Neural cell (in vitro differentiated cells): ENCODE results near the gene DNAJB2. TPM values are rescaled to one million over a fixed set of nuclear protein-coding genes. Genes with fewer than 3 reads are reported as not detected.

Source experiments
- H2AFZ ChIP-seq: fragments of 200-600, 300-800 bp; sonication (generic), shearing (Covaris generic); 2 replicates; pipeline ENCODE4 v1.6.0; 2014; ENCODE audit warnings: low read depth, mild to moderate bottlenecking, antibody characterized with exemption, low read length, moderate library complexity
- H3F3A ChIP-seq: fragments of 200-600 bp; shearing (Covaris generic); 2 replicates; pipeline ENCODE4 v1.6.1; 2016; ENCODE audit warnings: mild to moderate bottlenecking, moderate library complexity, mixed read lengths, antibody characterized with exemption, low read length; ENCODE audit not compliant: insufficient read depth, poor library complexity, severe bottlenecking
- H3K27ac ChIP-seq: fragments of 200-600, 300-800 bp; sonication (generic), shearing (Covaris generic); 2 replicates; pipeline ENCODE4 v1.5.1; 2014; ENCODE audit warnings: mild to moderate bottlenecking, low read length, moderate library complexity
- H3K27me3 ChIP-seq: fragments of 300-800, 200-600 bp; sonication (generic), shearing (Covaris generic); 2 replicates; pipeline ENCODE4 v1.6.0; 2014; ENCODE audit warnings: mild to moderate bottlenecking, low read depth, low read length, moderate library complexity; ENCODE audit not compliant: insufficient read depth
- H3K36me3 ChIP-seq: fragments of 300-800, 200-600 bp; sonication (generic), shearing (Covaris generic); 2 replicates; pipeline ENCODE4 v1.5.1; 2014; ENCODE audit warnings: mild to moderate bottlenecking, antibody characterized with exemption, low read length, moderate library complexity; ENCODE audit not compliant: insufficient read depth
- H3K4me2 ChIP-seq: fragments of 300-800, 200-600 bp; sonication (generic), shearing (Covaris generic); 2 replicates; pipeline ENCODE4 v1.6.0; 2014; ENCODE audit warnings: mild to moderate bottlenecking, low read length
- H3K4me3 ChIP-seq: fragments of 300-800, 200-600 bp; sonication (generic), shearing (Covaris generic); 2 replicates; pipeline ENCODE4 v1.5.1; 2014; ENCODE audit warnings: mild to moderate bottlenecking, low read length, moderate library complexity
- H3K79me2 ChIP-seq: fragments of 200-600 bp; shearing (Covaris generic); replicated peaks from 2 replicates; pipeline ENCODE4 v1.6.0; 2014; ENCODE audit warnings: mild to moderate bottlenecking, low read length, moderate library complexity; ENCODE audit not compliant: insufficient read depth
- H3K9ac ChIP-seq: fragments of 300-800, 200-600 bp; sonication (generic), shearing (Covaris generic); 2 replicates; pipeline ENCODE4 v1.6.1; 2016; ENCODE audit warnings: mild to moderate bottlenecking, low read length, mixed read lengths
- H3K9me2 ChIP-seq: fragments of 200-600 bp; shearing (Covaris generic); 2 replicates; pipeline ENCODE4 v1.6.1; 2016; ENCODE audit warnings: mild to moderate bottlenecking, low read length, mixed read lengths; ENCODE audit not compliant: insufficient read depth
- H3K9me3 ChIP-seq: fragments of 200-600, 300-800 bp; sonication (generic), shearing (Covaris generic); 2 replicates; pipeline ENCODE4 v1.6.1; 2016; ENCODE audit warnings: mild to moderate bottlenecking, mixed run types, low read length, moderate library complexity, mixed read lengths
- H4K20me1 ChIP-seq: fragments of 200-600 bp; shearing (Covaris generic); 2 replicates; pipeline ENCODE4 v1.6.1; 2016; ENCODE audit warnings: mild to moderate bottlenecking, mixed run types; ENCODE audit not compliant: insufficient read depth
- CTCF ChIP-seq: fragments of 450-650 bp; IDR thresholded peaks from 2 replicates; pipeline ENCODE4 v1.5.1; 2014; ENCODE audit warnings: antibody characterized with exemption, mild to moderate bottlenecking, moderate library complexity; ENCODE audit not compliant: poor library complexity, severe bottlenecking
- EP300 ChIP-seq: fragments of 450-650 bp; conservative IDR thresholded peaks from 2 replicates; pipeline ENCODE4 v1.6.1; 2014; ENCODE audit warnings: antibody characterized with exemption, mild to moderate bottlenecking, moderate library complexity; ENCODE audit not compliant: poor library complexity, severe bottlenecking
- EZH2 ChIP-seq: fragments of 200-600, 300-800 bp; shearing (Covaris generic), sonication (generic); IDR thresholded peaks from 2 replicates; pipeline ENCODE4 v1.6.1; 2014; ENCODE audit warnings: antibody characterized with exemption, low read length, borderline replicate concordance, mild to moderate bottlenecking; ENCODE audit not compliant: insufficient read depth, poor library complexity, severe bottlenecking
- MXI1 ChIP-seq: fragments of 450-650 bp; conservative IDR thresholded peaks from 2 replicates; pipeline ENCODE4 v1.6.1; 2014; ENCODE audit warnings: antibody characterized with exemption, mild to moderate bottlenecking; ENCODE audit not compliant: poor library complexity, severe bottlenecking
- POLR2AphosphoS5 ChIP-seq: IDR thresholded peaks from 2 replicates; pipeline ENCODE4 v1.6.1; 2012
- RAD21 ChIP-seq: fragments of 450-650 bp; conservative IDR thresholded peaks from 2 replicates; pipeline ENCODE4 v1.6.1; 2014; ENCODE audit warnings: antibody characterized with exemption, mild to moderate bottlenecking, moderate library complexity
- REST ChIP-seq: IDR thresholded peaks from 2 replicates; pipeline ENCODE4 v1.6.1; 2012; ENCODE audit warnings: borderline replicate concordance
- SMC3 ChIP-seq: fragments of 450-650 bp; conservative IDR thresholded peaks from 2 replicates; pipeline ENCODE4 v1.6.1; 2014; ENCODE audit warnings: antibody characterized with exemption, mild to moderate bottlenecking, moderate library complexity; ENCODE audit not compliant: poor library complexity
- TAF1 ChIP-seq: IDR thresholded peaks from 2 replicates; pipeline ENCODE4 v1.6.1; 2012; ENCODE audit warnings: low read depth
- polyA plus RNA-seq: library from polyadenylated mRNA; depleted of rRNA; stranded (reverse); fragments of >200 nt; gene quantifications from 2 replicates; pipeline ENCODE4 v1.2.3, GENCODE V29; 2014

Gene DNAJB2
- polyA plus RNA-seq, 1 donor from 2014 or later, result 145 TPM

GRCh38 chr2:219269362-219270054 lies 9.7 kb upstream of the DNAJB2 start:
- H3K27me3 ChIP-seq, result peaks cover 11% of the 10 kb centered on the region
- no peak overlapping the region for H3K9ac ChIP-seq

GRCh38 chr2:219270055-219270372 lies 9.2 kb upstream of the DNAJB2 start:
- Histone ChIP-seq H3K4me3 (no peak overlapping the region), H3K9me3 (no peaks in the 10 kb centered on the region), H3K9ac (no peak overlapping the region), H3K79me2 (no peaks in the 10 kb centered on the region), H4K20me1 (no peaks in the 10 kb centered on the region), H2AFZ (no peak overlapping the region), H3K27me3 (peaks cover 11% of the 10 kb centered on the region), H3K27ac (no peak overlapping the region), H3K4me2 (no peak overlapping the region), H3K9me2 (no peaks in the 10 kb centered on the region), H3K36me3 (no peaks in the 10 kb centered on the region), H3F3A (no peaks in the 10 kb centered on the region)
- TF ChIP-seq REST (no peak), CTCF (no peak), TAF1 (no peak), POLR2AphosphoS5 (no peak), MXI1 (no peak), RAD21 (no peak)

More at GRCh38 chr2:219269362-219270054, 9.7 kb upstream of the DNAJB2 start:
- H3K4me2 ChIP-seq, result no peak overlapping the region
- TF ChIP-seq EZH2, result no peak
- no peak for TF ChIP-seq SMC3
- TF ChIP-seq TAF1, result no peak
- TF ChIP-seq CTCF, result no peak
- no peak for TF ChIP-seq MXI1
- TF ChIP-seq REST, result no peak
- TF ChIP-seq POLR2AphosphoS5, result no peak
- TF ChIP-seq EP300, result no peak
- TF ChIP-seq RAD21, result no peak
- no peaks in the 10 kb centered on the region for H3K9me3 ChIP-seq
- no peaks in the 10 kb centered on the region for H3K9me2 ChIP-seq
- no peaks in the 10 kb centered on the region for H3K36me3 ChIP-seq
- no peak overlapping the region for H3K27ac ChIP-seq
- H4K20me1 ChIP-seq, result no peaks in the 10 kb centered on the region
- H3K4me3 ChIP-seq, result no peak overlapping the region
- H3F3A ChIP-seq, result no peaks in the 10 kb centered on the region
- H2AFZ ChIP-seq, result no peak overlapping the region
- no peaks in the 10 kb centered on the region for H3K79me2 ChIP-seq
